ENCODE data around the gene DYRK4.

DYRK4 gene

GRCh38 chr12:4630262-4630661, 68.3 kb downstream of the DYRK4 start:
- DNase-seq: no peak

- no peak for DNase-seq
Measured at GRCh38 chr12:4643747-4644146, 81.7 kb downstream of the DYRK4 start.

GRCh38 chr12:4645023-4645422, 83.0 kb downstream of the DYRK4 start:
- DNase-seq: no peak

DNA sequence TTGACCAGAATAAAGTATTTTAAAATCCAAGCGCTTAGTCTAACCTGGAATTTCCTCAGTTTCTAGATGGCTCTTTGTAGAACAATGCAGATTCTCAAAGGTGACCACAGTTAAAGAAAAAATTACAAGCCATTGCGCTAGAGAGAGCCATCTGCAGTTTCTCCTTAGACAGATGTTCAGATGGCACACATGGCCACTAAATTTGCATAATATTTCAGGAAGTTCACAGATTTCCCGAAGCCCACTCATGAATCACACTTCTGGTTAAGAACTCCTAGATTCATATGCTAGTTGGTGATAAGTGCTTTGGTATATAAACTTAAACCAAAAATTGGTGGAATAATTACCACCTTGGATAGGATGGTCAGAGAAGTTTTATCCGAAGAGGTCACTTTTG, 86.1 kb downstream of the DYRK4 start:
- no peak for DNase-seq

- DNase-seq: peak; percentile 81
Measured at GRCh38 chr12:4648501-4649357, 86.7 kb downstream of the DYRK4 start, which contains the start of the genes AKAP3 and NDUFA9. Gene AKAP3 (minus strand): TSS chr12:4649051. CDS start chr12:4638196, 10,855 bp downstream. Gene NDUFA9 (plus strand): TSS chr12:4649114. CDS start chr12:4649127, 13 bp downstream.

DNA sequence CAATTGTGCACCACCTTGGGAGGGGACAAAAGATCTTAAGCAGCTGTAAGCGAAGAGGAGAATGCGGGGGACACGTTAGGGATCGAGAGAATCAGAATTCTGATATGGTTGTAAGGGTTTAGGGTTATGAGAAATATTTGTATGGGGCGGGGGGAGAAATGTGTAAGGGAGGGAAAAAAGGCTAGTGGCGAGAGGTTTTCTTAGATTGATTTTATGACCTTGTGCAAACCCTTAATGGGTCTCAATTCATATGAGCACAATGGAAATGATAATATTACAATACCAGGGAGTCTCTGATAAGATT, 87.3 kb downstream of the DYRK4 start:
- DNase-seq: no peak

DNA sequence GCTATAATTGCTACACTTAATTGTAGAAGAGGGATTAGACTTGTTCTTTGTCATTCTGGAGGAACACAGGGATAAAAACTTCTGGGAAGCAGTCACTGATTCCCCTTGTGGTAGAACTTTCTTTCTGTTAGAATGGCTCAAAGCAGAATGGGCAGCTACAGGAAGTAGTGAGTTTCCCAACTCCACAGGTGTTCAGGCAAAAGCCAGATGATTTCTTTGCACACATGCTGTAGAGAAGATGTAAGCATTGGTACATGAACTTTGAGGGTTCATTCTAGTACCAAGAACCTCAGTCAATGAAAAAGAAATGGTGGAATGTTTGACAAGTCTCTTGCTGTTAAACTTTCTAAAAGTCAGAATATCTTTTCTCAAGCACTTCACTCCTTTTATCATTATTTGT, 91.2 kb downstream of the DYRK4 start:
- DNase-seq: no peak

GRCh38 chr12:4653691-4654090, 91.7 kb downstream of the DYRK4 start:
- DNase-seq: no peak

Measured in CD4-positive, alpha-beta T cell treated with Interleukin-12 subunit alpha and Interleukin-12 subunit beta, for 1 hour (primary cell).